IPS-11a (cell line): ENCODE measurements around the gene PSME3.
"Not testable (repeated sequence)": the region's sequence is repeated elsewhere in the genome, so short reads cannot be mapped to it uniquely, and the experiment has no call there.

Experiments
- H3K4me3 ChIP-seq: one replicate; pipeline ENCODE4 v1.5.1; 2013; ENCODE audit warnings: low read depth, low read length, control low read depth

PSME3 gene

DNA sequence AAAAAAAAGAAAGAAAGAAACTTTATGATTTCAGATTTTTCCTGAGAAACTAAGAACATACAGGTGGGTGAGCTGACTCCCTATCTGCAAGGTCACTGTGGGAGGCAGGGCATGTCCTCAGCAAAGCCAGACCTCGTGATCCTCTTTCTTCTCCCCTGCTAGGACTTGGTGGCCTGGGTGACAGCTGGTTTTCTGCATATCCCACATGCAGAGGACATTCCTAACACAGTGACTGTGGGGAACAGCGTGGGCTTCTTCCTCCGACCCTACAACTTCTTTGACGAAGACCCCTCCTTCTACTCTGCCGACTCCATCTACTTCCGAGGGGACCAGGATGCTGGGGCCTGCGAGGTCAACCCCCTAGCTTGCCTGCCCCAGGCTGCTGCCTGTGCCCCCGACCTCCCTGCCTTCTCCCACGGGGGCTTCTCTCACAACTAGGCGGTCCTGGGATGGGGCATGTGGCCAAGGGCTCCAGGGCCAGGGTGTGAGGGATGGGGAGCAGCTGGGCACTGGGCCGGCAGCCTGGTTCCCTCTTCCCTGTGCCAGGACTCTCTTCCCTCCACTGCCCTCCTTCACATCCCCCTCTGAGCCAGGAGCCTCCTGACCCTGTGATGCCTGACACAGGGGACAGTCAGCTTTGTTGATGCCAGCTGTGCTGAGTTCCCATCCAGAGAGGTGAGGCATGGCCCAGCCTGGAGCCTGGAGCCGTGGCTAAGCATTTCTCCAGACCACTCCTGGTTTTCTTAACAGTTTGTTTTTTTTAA is 40.9 kb downstream of the PSME3 start:
- not testable (repeated sequence) for H3K4me3 ChIP-seq

DNA sequence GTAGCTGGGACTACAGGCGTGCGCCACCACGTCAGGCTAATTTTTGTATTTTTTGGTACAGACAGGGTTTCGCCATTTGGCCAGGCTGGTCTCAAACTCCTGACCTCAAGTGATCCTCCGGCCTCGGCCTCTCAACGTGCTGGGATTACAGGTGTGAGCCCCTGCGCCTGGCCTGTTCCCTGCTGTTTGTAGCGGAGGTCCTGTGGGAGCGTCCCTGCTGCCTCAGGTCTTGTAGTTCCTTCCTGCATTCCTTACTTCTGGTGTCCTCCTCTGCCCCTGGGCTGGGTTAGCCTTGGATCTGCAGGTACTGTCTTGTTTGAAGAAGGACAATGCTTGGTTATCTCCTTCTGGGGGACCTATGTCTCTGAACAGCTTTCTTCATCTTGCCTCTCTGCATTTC is 43.8 kb downstream of the PSME3 start:
- H3K4me3 ChIP-seq = no peak overlapping the region

DNA sequence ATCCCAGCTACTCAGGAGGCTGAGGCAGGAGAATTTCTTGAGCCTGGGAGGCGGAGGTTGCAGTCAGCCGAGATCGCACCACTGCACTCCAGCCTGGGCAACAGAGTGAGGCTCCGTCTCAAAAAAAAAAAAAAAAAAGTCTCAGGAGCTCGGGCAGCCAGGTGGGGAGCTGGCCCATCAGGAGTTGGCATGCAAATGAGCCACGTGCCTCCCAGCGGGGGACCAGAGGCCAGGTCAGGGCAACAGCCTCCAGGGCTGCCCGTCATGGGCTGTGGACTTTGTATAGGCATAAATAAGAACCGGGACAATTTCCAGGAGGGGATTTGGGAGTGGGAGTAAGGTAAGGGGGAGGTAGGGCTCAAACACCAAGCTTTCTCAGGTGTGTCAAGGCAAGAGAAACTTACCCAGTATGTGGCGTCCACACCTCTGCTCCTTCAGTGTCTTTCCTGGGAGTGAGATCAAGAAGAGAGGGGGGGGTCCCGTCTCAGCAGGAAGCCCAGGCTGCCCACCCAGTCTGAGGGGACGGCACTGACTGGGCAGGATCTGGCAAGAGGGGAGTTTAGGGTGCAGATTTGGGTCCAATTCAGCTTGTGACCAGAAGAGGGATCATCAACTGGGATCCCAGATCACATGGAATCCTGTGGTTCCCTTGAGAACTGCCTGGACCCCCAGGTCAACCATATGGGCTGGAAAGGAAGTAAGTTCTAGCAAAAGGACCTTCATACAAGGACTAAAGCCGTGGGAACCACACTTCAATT is 45.1 kb downstream of the PSME3 start:
- no peak overlapping the region for H3K4me3 ChIP-seq

DNA sequence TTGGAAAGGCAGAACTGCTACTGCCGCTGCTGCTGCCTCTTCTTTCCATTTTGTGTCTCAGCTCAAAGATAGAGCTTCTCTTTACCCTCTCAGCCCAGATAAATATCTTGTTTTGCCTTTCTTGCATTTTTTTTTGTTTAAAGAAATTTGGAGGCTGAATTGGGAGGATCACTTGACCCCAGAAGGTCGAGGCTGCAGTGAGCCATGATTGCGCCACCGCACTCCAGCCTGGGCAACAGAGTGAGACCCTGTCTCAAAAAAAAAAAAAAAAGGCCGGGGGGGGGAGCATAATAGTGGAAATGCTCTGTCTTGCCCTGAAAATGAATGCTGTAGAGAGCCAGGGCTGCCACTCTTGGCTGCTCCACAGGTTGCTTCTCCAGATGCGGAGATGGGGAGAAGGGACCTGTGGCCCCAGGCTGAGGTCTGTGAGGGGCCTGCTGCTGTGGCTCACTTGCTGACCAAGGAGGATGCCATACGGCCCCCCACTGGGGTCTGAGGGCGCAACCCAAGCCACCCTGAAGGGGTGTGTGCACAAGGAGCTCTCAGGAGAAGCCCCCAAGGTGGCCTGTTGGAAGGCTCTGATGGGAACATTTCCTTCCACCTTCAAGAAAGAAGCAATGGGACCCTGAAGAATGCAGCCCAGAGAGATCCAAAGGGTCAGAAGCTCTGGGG is 45.9 kb downstream of the PSME3 start:
- H3K4me3 ChIP-seq = no peak overlapping the region

DNA sequence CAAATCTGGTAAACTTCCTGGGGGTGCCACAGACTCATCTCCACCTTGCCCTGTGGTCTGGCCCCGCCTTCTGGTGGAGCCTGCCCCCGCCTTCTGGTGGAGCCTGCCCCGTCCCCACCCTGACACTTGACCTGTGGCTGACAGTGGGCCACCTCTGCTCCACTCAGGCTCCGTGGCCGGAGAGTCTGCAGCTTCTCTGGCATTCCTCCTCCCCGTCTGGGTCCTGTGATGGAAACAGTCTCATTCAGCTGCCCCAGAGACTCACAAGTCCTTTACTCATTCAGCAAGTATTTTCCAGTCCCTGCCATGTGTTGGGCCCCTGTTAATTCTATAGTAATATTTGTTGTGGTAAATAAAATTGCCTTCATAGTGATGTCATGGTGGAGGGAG is 46.4 kb downstream of the PSME3 start:
- no peak overlapping the region for H3K4me3 ChIP-seq

DNA sequence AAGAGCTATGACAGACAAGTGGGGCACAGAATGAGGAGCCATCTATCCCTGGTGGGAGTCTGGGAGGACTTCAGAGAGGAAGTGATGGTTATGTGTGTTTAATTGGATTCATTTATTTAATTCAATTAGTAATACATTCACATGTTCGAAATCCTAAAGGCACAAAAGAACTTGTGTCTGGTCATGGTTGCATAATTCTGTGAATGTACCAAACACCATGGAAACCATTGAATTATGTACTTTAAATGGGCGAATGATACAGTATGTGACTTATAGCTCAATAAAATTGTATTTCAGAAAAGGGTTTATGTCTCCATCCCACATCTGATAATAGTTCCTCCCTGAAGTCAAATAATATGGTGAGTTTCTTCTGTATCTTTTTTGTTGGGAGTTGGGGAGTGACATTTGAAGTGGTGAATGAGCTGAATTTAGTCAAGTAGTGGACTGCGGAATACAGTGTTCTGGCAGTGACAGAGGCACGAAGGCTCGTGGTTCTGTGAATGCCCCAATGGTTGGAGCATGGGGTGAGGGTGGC is 47.6 kb downstream of the PSME3 start:
- no peak overlapping the region for H3K4me3 ChIP-seq

DNA sequence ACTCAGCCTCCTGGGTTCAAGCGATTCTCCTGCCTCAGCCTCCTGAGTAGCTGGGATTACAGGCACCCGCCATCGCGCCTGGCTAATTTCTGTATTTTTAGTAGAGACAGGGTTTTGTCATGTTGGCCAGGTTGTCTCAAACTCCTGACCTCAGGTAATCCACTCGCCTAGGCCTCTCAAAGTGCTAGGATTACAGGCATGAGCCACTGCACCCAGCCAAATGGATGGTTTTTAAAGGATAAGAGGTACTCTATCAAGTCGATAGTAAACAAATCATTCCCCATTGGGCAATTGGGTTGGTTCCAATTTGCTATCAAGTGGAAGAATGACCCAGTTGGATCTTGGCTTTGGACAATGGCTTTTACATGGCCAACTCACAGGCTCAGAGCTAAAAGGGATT is 48.5 kb downstream of the PSME3 start:
- H3K4me3 ChIP-seq = not testable (repeated sequence)

DNA sequence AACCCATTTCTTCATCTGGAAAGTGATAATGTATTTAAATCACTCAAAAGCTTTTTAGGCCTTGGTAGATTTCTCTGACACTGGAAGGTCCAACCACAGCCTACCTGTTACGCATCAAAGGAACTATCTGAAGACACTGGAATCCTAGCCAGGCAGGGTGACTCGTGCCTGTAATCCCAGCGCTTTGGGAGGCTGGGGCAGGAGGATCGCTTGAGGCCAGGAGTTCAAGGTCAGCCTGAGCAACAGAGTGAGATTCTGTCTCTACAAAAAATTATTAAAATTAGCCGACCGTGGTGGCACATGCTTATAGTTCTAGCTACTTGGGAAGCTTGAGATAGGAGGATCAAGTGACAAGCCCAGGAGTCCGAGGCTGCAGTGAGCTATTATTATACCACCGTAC is 49.0 kb downstream of the PSME3 start:
- no peak overlapping the region for H3K4me3 ChIP-seq

DNA sequence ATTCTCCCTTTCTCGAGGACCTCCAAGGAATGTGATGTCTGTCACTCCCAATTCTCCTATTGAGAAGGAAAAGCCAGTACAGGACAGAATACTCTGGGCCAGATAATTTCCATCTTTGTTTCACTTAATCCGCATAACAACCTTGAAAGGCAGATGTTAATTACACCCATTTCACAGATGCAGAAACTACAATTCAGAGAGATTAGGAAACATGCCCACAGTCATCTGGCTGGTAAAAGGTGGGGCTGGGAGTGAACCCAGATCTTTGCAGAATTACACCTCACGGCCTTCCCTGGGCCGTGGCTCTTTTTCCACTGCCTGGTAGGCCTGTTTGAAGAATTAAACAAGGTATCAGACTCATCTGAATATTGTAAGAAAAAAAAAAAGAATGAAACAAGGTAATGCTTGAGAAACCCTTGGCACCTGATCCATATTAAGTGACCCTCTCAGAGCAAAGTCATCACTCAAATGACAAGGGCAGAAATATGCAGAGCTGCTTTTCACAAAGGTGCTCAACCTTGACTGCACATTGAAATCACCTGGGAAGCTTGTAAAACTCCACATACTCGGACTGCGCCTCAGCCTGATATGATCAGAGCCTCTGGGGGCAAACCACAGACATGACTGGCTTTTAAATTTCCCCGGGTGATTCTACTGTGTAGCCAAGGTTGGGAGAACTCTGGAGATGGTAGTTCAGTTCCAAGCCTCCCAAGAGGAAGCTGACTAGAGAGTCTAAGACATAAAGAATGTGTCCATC is 50.8 kb downstream of the PSME3 start:
- no peak overlapping the region for H3K4me3 ChIP-seq

DNA sequence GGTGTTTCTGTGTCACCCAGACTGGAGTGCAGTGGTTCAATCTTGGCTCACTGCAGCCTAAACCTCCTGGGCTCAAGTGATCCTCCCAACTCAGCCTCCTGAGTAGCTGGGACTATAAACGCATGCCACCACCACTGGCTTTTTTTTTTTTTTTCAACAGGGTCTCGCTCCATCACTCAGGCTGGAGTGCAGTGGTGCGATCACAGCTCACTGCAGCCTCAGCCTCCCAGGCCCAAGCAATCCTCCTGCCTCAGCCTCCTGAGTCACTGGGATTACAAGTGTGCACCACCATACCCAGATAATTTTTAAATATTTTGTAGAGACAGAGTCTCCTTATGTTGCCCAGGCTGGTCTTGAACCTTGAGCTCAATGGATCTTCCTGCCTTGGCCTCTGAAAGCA is 52.6 kb downstream of the PSME3 start:
- H3K4me3 ChIP-seq = not testable (repeated sequence)

DNA sequence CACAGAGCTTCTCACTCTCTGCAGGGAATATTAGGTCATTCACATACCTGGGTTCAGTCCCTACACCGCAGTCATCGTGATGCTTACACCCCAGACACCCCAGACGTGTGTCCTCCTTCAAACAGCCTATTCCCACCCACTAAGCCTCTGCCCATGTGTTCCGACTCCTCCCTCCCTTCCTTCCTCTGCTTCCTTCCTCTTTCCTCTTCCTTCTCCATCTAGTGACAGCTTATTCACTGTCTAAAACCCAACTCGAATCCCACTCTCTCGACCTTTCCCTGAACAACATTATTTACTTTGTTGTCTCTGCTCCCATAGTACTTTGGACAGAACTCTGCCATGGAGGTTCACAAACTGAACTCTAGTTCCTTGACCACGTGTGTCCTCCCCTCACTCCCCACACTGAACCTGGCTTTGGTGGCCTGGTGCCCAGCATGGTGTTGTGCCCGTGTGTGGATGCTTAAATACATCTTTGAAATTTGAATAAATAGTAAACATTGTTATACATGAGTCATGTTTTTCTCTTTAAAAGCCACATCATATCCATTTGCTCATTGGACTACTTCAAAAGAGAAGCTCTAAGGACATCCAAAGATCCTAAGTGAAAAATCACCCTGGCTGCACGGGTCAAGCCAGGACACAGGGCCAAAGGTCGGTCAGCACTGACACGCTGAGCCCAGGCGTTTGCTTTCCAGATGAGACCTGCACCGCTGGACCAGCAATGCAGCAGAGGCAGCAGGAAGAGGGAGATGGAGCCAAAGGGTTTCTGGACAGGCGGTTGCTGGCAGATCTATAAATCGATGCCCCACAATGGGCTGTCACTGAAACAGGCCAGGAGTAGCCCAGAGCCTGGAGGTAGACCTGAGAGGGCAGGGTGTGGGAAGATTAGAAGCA is 53.3 kb downstream of the PSME3 start:
- H3K4me3 ChIP-seq = no peak overlapping the region

DNA sequence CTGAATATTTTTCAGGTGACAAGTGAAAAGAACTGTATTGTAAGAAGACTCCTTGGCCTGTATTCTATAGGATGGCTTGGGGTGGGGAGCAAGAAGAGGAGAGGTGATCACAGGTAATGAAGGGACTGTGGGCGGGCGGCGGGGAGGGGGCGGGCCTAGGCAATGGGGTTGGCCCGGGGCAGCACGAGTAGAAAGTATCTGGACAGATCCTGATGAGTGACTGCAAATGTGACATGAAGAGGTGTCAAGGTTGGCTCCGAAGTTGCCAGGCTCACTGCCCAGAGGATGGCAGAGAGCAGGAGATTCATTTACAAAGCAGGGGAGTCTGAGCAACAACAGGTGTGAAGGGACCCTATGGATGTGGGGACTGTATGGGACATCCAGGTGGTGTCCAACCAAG is 56.6 kb downstream of the PSME3 start:
- H3K4me3 ChIP-seq = no peak overlapping the region

DNA sequence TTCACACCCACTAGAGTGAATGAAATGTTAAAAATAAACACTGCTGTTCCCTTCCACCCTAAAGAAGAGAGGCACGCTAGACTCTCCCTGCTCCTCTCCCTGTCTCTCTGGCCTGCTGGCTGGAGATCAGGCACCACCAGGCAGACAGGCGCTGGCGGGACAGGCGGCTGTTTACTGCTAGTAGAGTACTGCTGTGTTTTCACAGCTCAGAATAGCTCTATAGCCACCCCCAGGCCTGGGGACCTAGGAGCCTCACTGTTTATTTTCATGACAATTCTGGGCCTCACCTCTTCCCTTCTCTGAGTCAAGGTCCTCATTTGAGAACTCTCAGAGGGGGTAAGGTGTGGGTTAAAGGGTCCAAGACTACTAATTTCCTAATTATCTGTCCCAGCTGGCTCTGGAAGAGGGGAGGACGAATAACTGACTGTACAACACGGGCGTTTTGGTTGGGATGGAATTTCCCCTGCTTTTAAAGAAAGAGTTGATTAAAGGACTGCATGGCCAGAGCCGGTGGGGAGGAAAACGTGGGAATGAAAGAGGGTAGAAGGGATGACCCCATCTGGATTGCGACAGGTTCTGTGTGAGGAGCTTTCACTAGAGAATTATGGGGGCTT is 58.4 kb downstream of the PSME3 start:
- no peak overlapping the region for H3K4me3 ChIP-seq

DNA sequence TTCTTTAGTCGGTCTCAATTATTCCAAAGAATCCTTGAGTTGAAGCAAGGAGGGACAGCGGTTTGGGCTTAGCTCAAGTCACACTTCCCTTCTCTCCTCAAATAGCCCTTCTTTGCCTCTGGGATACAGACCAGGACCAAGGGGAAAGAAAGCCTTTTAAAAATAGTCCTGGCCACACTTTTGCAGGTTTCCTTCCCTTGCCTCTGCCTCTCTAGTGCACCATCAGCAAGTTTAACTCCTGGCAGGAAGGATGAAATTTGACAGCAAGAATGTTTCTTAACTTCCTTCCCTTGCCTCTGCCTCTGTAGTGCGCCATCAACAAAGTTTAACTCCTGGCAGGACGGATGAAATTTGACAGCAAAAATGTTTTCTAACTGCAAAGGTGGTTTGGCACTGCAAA is 60.2 kb downstream of the PSME3 start:
- no peak overlapping the region for H3K4me3 ChIP-seq
